ENCODE measurements around the gene SEMA5A. TPM values are rescaled to one million over a fixed set of nuclear protein-coding genes. Genes with fewer than 3 reads are reported as not detected.

The SEMA5A gene
- total and polyA plus RNA-seq, 2 of the 13 experiments (the other 11 are each of a cell fraction or from before 2014, with no cell fraction given), result 0.01 TPM; not detected in 1

DNA sequence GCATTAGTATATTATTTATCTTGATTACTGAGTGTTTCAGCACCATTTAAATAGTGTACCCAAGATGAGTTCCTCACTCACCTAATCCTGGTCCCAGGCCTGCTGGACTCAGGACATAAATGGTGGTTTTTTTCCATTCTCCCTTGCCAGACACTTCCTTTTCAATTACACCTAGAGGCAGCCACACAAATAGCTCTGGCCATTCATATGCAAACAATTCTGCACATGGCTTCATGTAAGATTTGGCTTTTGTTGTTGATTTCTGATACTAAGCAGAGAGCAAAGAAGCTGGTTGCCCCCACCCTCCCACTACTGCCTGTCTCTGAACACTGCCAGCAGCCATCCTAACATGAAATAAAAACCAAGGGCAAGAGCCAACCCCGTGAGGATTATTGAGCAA lies 180.4 kb downstream of the SEMA5A start:
- BruUV-seq (replicated peaks), result no TSS peak

More for the DNA sequence above, 180.4 kb downstream of the SEMA5A start:
- FAIRE-seq, result no peak
- no peaks in the 10 kb centered on the region for H4K20me1 ChIP-seq (ENCODE audit: insufficient read depth, low read length)
- H3K79me2 ChIP-seq (ENCODE audit: insufficient read depth, low read length), result no peaks in the 10 kb centered on the region
- H2AFZ ChIP-seq (ENCODE audit: low read length), result no peak overlapping the region
- TF ChIP-seq TCF7 (IDR thresholded peaks at IDR 0.05; ENCODE audit: low read depth), result no peak
- no peak for TF ChIP-seq MAF1 (CRISPR knock-in tag; IDR thresholded peaks at IDR 0.05; ENCODE audit: borderline replicate concordance)
- no peak for TF ChIP-seq SRSF1 (optimal IDR thresholded peaks at IDR 0.05; ENCODE audit: low read depth, low read length)
- TF ChIP-seq, protein P1, sequence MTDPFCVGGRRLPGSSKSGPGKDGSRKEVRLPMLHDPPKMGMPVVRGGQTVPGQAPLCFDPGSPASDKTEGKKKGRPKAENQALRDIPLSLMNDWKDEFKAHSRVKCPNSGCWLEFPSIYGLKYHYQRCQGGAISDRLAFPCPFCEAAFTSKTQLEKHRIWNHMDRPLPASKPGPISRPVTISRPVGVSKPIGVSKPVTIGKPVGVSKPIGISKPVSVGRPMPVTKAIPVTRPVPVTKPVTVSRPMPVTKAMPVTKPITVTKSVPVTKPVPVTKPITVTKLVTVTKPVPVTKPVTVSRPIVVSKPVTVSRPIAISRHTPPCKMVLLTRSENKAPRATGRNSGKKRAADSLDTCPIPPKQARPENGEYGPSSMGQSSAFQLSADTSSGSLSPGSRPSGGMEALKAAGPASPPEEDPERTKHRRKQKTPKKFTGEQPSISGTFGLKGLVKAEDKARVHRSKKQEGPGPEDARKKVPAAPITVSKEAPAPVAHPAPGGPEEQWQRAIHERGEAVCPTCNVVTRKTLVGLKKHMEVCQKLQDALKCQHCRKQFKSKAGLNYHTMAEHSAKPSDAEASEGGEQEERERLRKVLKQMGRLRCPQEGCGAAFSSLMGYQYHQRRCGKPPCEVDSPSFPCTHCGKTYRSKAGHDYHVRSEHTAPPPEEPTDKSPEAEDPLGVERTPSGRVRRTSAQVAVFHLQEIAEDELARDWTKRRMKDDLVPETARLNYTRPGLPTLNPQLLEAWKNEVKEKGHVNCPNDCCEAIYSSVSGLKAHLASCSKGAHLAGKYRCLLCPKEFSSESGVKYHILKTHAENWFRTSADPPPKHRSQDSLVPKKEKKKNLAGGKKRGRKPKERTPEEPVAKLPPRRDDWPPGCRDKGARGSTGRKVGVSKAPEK (CRISPR knock-in tag; IDR thresholded peaks at IDR 0.05; ENCODE audit: borderline replicate concordance), result no peak
- TF ChIP-seq, protein P2, sequence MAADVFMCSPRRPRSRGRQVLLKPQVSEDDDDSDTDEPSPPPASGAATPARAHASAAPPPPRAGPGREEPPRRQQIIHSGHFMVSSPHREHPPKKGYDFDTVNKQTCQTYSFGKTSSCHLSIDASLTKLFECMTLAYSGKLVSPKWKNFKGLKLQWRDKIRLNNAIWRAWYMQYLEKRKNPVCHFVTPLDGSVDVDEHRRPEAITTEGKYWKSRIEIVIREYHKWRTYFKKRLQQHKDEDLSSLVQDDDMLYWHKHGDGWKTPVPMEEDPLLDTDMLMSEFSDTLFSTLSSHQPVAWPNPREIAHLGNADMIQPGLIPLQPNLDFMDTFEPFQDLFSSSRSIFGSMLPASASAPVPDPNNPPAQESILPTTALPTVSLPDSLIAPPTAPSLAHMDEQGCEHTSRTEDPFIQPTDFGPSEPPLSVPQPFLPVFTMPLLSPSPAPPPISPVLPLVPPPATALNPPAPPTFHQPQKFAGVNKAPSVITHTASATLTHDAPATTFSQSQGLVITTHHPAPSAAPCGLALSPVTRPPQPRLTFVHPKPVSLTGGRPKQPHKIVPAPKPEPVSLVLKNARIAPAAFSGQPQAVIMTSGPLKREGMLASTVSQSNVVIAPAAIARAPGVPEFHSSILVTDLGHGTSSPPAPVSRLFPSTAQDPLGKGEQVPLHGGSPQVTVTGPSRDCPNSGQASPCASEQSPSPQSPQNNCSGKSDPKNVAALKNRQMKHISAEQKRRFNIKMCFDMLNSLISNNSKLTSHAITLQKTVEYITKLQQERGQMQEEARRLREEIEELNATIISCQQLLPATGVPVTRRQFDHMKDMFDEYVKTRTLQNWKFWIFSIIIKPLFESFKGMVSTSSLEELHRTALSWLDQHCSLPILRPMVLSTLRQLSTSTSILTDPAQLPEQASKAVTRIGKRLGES (CRISPR knock-in tag; IDR thresholded peaks at IDR 0.05; ENCODE audit: borderline replicate concordance), result no peak
- no peak for TF ChIP-seq EEA1 (CRISPR knock-in tag; IDR thresholded peaks at IDR 0.05; ENCODE audit: borderline replicate concordance)
- no peak for TF ChIP-seq REL (CRISPR knock-in tag; conservative IDR thresholded peaks at IDR 0.05)
- TF ChIP-seq, protein P3, sequence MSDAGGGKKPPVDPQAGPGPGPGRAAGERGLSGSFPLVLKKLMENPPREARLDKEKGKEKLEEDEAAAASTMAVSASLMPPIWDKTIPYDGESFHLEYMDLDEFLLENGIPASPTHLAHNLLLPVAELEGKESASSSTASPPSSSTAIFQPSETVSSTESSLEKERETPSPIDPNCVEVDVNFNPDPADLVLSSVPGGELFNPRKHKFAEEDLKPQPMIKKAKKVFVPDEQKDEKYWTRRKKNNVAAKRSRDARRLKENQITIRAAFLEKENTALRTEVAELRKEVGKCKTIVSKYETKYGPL (CRISPR knock-in tag; IDR thresholded peaks at IDR 0.05), result no peak
- TF ChIP-seq, protein P4, sequence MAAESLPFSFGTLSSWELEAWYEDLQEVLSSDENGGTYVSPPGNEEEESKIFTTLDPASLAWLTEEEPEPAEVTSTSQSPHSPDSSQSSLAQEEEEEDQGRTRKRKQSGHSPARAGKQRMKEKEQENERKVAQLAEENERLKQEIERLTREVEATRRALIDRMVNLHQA (CRISPR knock-in tag; IDR thresholded peaks at IDR 0.05), result no peak
- TF ChIP-seq ATF7-NPFF (CRISPR knock-in tag; IDR thresholded peaks at IDR 0.05; ENCODE audit: low read depth), result no peak
- TF ChIP-seq ZNF121 (CRISPR knock-in tag; IDR thresholded peaks at IDR 0.05), result no peak
- no peak for TF ChIP-seq ZNF34 (CRISPR knock-in tag; IDR thresholded peaks at IDR 0.05; ENCODE audit: borderline replicate concordance)
- no peak for TF ChIP-seq AKAP8 (CRISPR knock-in tag; IDR thresholded peaks at IDR 0.05)
- TF ChIP-seq ZNF713 (CRISPR knock-in tag; IDR thresholded peaks at IDR 0.05), result no peak
- TF ChIP-seq ZNF891 (CRISPR knock-in tag; IDR thresholded peaks at IDR 0.05), result no peak
- no peak for TF ChIP-seq ZNF326 (CRISPR knock-in tag; IDR thresholded peaks at IDR 0.05; ENCODE audit: borderline replicate concordance)
- no peak for DNase-seq (ENCODE audit: low spot score)
- H3K9ac ChIP-seq (ENCODE audit: insufficient read depth, low read depth, low read length), result no peak overlapping the region
- H3K27ac ChIP-seq (ENCODE audit: extremely low read length, insufficient read depth, low read length), result no peak overlapping the region
- intact Hi-C loops (cut with micrococcal nuclease; ENCODE audit: unreplicated experiment), result no loop called here
- POLR2A ChIA-PET, result no interaction called here
- no peak overlapping the region for H3K4me2 ChIP-seq (ENCODE audit: low read depth, low read length)
- H3K36me3 ChIP-seq (replicated peaks in 1 of 2; ENCODE audit: control insufficient read depth in 1 of 2, insufficient read depth in 2 of 2, low read length in 2 of 2), result no peaks in the 10 kb centered on the region
- H3K27me3 ChIP-seq (ENCODE audit: control insufficient read depth in 1 of 2, insufficient read depth in 2 of 2, low read length in 2 of 2), result no peaks in the 10 kb centered on the region; a peak in 1 of 5 replicates
- no peaks in the 10 kb centered on the region for H3K9me3 ChIP-seq (ENCODE audit: low read length)
- CTCF ChIA-PET (ENCODE audit: low intra/inter-chr PET ratio, low total read pairs), result no interaction called here
- WGBS (ENCODE audit: low lambda C conversion rate), result 0% methylated on average over 1 of the region's 1 CpG
- no peak for ATAC-seq
- no peaks in the 10 kb centered on the region for H3K4me1 ChIP-seq (ENCODE audit: insufficient read depth, low read length)
- in situ Hi-C loops (cut with HindIII; ENCODE audit: extremely low pct_ligation_motif_present, low pct_unique_long_range_greater_than_20kb), result no loop called here
- no peak overlapping the region for H3K4me3 ChIP-seq (replicated peaks in 1 of 3; ENCODE audit: insufficient read depth in 1 of 3, low read depth in 2 of 3, low read length in 3 of 3)
